NCI-H446 treated with DMSO at 0.1 percent for 48 hours (cell line): ENCODE results near the gene CYLD.

ENCODE experiments used
- DNase-seq: peaks from one replicate; lab custom pipeline; 2025; lab: John Stamatoyannopoulos, UW

The CYLD gene

DNA sequence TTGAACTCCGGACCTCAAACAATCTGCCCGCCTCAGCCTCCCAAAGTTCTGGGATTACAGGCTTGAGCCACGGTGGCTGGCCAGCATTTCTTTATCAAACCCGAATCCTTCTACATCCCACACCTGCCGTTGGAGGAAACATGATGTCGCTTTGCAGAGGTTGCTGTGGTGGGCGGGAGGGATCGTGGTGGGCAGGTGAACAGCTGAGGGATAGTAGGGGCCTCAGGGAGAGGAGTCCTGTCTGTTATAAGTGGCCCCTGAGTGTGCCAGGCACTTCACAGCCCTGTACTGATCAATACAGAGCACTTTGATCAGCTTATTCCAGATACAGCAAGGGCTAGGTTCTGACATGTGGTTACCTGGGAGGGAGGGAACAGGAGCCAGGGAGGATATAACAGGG, 76.5 kb downstream of the CYLD start:
- no peak for DNase-seq

DNA sequence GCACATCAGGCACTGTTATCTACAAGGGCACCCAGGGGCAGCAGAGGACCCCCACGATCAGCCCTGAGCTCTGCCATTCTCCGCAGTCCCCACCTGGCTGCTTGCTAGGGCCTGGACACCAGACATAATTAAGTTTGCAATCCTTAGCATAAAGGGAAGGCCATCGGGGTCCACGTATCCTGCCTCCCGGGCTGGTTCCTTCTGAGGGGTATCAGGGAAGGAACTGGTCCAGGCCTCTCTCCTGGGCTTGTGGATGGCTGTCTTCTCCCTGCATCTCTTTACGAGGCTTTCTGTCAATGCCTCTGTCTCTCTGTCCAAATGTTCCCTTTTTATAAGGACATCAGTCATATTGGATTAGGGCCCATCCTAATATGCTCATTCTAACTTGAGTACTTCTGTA, 77.8 kb downstream of the CYLD start:
- no peak for DNase-seq

DNA sequence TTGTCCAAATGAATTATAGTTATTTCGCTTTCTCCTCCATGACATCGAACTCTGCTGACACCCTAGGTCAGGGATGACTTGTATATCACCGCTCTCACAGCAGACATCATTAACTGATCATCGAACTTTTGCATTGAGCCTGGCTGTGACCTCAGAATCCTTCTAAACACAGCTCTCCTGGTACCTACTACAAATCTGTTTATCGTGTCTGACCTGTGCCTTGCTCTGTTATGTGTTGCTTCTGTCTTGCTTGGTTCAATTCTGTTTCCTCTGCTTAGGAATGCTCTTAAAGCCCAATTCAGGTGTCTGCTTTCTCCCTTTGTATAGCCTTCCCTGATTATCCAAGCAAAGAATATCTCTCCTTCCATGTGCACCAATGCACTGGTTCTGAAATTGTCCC, 78.3 kb downstream of the CYLD start:
- no peak for DNase-seq

DNA sequence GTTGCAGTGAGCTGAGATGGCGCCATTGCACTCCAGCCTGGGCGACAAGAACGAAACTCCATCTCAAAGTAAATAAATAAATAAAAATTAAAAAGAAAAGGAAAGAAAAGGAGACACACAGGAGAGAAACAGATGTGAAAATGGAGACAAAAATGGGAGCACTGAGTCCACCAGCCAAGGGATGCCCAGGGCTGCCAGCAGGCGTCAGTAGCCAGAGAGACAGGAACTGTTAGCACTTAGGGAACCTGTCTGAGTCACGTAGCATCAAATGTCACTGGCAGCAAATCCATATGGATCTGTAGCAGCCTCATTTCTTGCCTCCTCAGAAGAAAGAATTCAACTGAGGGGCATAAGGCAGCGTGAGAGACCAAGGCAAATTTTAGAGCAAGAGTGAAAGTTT, 79.7 kb downstream of the CYLD start:
- DNase-seq = no peak

DNA sequence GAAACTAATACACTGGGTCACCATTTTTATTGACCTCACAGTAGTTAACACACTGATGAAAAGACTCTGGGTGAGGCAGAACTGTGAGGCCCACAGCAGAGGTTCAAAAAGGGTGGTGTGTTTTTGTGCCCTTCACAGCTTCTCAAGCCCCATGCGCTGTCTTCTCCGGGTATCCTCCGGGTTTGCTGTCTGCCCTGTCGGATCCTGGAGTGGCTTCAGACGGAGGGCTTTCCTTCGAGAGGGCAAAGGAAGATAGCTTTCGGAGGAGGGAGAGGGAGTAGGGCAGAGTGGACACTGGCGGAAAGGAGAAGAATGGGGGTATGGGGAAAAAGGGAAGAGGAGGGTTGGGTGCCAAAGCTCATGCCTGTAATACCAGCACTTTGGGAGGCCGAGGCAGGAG, 80.8 kb downstream of the CYLD start:
- DNase-seq = no peak

DNA sequence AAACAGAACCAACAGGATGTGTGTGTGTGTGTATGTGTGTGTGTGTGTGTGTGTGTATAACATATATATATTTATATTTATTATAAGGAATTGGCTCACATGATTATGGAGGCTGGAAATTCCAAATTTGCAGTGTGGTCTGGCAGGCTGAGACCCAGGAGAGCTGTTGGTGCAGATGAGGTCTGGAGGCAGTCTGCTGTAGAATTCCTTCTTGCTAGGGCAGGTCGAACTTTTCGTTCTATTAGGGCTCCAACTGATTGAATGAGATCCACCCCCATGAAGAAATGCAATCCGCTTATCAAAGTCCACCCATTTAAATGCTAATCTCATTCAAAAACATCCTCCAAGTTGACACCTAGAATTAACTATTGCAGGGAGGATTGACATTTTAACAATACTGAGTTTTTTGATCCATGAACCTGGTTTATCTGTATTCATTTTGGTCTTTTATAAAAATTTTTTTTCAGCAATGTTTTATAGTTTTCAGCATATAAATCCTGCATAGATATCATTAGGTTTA, 85.0 kb downstream of the CYLD start:
- no peak for DNase-seq

DNA sequence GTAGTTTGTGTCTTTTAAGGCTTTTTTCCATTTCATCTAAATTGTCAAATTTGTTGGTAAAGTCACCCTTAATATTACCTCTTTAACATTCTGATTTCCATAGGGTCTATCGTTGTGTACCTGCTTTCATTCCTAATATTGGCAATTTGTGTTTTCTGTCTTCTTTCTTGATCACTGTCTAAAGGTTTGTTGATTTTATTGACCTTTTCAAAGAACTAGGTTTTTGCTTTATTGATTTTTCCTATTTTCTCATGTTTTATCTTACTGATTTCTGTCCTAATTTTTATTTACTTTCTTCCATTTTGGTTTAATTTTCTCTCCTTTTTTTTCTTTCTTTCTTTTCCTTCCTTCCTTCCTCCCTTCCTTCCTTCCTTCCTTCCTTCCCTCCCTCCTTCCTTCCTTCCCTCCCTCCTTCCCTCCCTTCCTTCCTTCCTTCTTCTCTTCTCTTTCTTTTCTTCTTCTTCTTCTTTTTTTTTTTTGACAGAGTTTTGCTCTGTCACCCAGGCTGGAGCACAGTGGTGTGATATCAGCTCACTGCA, 86.3 kb downstream of the CYLD start:
- DNase-seq = no peak

DNA sequence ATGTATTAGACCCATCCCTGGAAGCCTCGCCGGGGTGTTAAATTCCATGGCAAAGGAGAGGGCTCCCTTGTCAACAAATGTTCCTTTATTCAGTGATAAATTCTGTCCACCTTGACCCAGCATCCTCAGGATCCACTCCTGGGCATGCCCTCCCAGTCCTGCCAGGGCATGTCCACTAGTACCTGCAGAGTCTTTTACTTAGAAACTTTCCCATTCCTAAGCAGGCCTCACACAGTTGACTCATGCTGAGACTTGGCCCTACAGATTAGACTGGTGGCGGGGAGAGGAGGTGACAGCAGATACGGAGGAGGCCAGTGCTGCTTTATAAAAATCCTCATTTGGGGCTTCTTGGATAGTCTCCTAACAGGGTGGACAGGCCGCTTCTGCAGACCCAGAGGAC, 88.8 kb downstream of the CYLD start:
- no peak for DNase-seq

DNA sequence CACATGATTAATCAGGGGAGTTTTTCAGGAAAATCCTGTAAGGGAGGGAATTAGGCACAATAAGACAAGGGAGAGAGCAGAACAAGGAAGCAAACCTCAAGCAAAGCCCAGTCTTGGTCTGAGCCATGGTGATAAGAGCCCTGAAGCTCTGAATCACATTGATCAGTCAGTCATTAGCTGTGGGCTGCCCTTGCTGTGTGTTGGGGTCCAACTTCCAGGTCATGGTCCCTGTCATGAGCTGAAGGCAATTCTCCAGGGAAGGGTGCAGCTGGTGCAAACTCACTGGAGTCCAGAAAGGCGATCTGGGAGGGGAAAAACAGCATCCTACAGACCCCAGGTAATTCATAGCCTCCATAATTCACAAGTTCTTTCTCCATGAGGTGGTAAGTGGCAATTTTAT, 89.9 kb downstream of the CYLD start:
- DNase-seq = no peak

DNA sequence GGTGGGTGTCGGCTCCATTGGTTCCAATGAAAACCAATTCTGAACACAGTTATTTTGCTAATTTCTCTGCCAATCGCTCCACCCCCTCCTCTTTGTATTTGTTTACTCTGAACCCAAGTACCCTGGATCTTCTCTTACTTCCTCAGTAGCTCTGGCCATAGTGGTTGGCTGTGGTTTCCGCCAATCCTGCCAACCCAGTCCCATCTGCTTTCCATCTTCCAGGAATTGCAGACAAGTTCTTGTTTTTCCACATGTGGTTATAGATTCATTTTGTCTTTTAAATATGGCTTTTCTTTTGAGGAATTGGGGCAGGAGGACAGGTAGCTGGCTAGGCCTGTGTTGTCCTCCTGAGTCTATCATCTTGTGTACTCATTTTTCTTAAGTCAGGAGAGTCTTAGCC, 92.0 kb downstream of the CYLD start:
- DNase-seq = no peak

DNA sequence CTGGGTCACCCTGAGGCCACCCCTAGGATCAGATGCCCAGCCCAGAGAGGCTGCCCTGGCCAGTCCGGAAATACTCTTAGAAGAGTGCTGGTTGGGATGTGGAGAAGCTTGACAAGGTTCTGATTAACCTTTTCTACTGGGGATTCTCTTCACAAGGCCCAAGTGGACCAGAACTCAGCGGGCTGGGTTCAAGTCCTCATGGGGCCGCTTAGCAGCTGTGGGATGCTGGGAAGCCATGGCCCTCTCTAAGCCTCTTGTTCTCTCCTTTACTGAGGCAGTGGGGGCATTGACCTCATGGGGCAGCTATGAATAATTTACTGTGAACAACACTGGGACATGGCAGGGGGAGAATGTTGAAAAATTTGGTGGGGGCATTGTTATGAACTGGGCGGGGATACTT, 92.8 kb downstream of the CYLD start:
- DNase-seq = no peak

DNA sequence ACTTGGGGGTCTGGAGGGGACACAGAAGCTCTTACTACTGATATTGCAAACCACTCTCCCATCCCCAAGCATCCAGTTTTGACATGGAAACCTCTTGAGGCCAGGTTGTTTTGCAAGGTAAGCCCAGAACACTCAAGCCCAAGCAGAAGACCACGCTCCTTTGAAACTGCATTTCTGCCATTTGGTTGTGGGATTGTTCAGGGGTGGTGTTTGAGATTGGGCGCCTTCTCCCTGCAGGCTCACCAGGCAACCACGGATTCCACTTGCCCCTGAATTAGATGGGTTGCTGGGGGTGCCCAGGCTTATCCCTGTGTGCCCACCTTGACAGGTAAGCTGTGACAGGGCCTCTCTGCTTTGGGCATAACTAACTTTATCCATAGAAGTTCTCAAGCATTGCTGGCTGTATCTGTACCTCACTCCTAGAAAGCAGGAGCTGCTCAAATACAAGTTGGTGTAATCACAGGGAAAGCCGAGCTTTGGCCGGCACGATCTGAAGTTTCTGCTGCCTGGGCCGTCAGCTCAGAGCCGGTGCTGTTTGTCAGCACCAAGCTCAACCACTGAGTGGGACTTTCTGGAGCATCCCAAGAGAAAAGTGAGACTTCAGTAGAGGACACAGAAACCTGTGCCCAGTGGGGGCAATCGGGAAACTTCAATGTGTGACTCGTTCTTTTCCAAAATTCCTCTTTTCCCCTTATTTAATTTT, 93.6 kb downstream of the CYLD start:
- no peak for DNase-seq

DNA sequence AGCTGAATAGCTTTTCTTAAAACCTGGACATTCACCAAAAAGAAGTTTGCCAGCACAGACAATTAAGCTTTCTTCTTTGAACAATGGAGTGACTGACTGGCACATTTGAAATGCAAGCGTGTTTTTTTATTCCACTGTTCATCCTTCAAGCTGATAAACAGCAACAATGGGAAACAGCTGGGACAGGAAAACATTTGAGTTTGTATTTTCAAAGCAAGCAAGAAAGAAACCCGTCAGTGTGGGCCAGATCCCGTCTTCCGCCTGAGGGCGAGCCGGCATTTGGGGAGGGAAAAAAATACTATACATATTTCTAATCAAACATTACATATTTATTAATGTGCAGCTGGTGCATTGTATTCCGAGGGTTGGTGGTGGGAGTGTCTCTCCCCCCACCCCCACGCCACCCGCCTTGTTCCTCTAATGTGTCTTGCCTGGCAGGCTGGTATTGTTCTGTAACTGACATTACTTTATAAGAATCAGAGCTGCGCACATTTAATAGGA, 94.3 kb downstream of the CYLD start:
- DNase-seq = no peak

DNA sequence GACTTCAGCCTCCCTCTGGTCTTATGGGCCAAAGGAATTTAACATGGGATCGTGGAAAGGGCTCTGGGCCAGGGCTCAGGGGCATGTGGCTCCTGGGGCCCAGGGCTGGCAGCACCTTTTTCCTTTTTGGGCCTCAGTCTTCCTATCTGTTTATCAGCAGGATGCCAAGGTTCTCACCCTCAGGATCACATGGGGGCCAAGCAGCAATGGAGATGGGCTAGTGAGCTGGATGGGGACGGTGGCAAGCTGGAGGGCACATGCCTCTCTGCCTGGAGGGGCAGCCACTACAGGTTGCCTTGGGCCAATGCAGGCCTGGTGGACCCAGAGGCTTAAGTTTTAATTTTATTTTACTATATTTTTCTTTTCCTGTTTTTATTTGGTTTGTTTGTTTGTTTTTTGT, 95.4 kb downstream of the CYLD start:
- no peak for DNase-seq

DNA sequence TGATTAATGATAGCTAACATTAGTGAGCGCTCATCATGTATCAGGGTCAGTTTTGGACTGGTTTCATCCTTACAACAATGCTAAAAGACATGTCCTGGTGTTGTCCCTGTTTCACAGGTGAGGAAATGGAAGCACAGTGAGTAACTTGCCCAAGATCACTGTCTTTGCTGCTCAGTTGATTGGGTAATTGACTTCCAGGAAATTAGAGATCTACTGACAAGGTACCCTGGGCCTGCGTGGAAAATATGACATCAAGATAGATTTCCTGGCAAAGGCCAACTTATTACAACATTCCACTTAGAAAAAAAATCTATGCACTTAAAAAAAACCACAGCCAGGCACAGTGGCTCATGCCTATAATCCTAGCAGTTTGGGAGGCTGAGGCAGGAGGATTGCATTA, 96.3 kb downstream of the CYLD start:
- no peak for DNase-seq

DNA sequence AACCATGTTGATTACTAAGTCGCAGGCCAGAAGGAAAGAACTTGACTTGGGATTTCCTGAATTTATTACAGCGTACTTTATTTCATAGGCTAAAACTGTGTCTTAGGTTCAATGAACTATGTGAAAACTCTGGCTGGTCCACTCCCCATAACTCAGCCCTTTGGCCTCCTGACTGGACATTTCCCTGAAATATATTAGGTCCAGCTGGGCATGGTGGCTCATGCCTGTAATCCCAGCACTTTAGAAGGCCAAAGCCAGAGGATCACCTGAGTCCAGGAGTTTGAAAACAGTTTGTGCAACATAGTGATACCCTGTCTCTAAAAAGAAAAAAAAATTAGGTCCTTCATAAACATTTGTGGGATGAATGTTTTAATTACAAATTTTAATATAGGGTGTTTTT, 97.0 kb downstream of the CYLD start:
- DNase-seq = no peak

DNA sequence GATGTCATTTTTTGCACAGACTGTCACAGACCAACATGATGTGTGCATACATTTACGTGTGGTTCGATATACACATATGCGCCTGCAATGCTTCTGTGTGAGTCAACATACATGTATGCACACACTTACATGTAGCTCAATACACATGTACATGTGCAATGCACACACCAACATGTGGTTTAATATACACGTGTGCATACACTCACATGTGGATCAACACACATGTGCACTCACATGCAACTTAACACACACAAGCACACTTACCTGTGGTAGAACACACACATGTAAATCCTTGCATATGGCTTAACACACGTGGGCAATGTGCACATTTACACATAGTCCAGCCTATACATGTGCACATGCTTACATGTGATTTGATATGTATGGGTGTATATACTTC, 97.5 kb downstream of the CYLD start:
- no peak for DNase-seq

DNA sequence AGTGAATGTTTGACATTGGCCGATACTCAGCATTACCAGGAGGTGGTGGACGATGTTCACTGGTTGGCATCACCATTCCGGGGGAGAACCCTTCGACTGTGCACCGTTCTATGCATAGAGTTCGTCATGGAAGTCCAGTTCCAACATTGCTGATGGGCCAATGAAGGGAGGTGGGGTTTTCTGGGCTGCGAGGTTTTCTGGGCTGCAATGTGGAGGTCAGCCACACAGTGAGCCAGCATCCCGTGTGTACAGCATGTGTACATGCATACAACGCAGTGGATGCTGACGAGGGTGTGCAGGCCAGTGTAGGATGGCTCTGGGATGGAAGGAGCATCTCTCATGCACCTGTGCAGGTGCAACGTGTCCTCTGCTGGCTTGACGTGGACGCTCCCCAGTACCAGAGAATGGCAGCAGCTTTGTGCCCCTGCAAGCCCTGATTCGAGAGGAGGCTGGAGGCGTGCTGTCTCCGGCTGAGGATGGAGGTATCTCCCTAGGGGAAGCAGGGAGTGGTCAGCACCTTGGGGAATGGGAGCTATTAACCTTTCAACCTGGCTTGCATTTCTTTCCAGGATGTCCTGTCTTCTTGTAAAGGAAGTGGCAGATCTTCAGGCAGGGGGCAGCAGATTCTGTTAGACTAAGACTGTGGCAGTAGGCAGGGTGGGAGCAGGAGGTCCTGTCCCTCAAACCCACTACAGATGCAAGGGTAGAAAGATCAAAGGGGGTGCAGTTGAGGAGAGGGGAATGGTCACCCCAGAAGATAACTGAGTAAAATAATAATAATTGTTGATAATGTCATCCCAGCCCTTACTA, 98.2 kb downstream of the CYLD start:
- DNase-seq = no peak

DNA sequence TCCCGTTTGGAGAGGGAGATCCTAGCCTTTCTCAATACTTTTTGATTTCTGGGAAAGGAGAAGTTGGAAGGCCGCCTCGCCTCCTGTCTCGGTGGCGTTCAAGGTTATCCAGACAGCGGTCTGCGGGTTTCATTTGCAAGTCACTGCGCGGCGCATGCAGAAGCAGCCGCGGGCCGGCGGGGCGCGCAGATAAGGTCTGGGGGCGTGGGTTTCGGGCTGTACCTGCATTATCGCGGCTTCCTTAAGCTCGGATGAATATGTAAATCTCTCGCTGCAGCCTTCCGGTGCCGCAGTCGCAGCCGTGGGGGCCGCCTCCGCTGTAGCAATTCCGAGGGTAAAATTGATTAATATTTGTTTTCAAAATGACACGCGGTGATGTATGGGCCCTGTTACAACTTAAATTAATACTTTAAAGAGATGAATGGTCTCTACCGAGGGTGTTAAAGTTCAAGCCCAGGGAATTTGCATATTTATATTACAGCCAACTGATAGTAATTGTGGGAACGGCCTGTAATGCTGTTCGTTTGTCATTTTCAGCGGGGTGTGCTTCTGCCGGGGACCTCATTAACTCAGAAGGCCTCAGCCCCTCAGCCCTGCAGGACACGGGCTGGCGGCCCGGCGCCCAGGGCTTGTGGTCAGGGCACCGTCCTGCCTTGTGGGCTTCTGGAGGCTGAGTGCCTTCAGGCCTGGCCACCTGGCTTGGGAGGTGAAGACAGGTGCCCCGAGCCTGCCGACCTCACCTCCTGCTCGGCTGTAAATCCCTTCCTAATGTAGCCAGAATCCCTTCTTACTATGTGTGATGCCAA, 99.4 kb downstream of the CYLD start:
- no peak for DNase-seq

DNA sequence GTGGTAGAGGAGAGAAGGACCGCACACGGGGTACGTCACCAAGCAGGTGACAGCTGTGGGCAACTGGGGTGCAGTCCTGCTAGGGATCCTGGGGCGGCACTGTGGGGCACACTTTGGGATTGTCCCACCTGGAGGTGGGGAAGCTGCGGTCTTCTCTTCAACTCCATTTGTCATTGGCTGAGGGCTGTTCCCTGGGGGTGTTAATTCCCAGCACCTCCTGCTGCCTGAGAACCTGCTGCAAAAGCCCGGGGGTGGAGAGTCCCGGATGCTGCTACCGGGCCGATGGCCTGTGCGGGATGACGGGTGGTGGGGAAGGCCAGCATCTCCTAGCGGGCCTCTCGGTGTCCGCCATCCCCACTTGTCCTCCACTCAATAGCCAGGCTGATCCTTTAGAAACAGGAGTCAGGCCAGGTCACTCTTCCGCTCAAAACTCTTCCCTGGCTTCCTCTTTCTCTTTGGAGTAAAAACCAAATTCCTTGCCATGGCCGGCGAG, 100.2 kb downstream of the CYLD start:
- no peak for DNase-seq

DNA sequence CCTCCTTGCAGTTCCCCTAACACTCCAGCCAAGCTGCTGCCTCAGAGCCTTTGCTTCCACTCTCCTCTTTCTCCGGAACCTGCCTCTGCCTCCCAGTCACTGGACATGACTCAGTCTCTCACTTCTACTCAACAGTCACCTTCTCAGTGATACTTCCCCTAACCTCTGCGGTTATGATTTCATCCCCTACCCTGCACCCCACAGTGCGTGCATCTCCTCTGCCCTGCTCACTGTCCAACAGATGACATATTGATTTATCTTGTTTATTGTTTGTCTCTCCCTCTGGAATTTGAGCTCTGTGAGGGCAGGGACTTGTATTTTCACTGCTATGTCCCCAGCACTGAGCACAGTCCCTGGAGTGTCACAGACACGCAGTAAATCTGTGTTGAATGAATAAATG, 100.7 kb downstream of the CYLD start:
- no peak for DNase-seq

DNA sequence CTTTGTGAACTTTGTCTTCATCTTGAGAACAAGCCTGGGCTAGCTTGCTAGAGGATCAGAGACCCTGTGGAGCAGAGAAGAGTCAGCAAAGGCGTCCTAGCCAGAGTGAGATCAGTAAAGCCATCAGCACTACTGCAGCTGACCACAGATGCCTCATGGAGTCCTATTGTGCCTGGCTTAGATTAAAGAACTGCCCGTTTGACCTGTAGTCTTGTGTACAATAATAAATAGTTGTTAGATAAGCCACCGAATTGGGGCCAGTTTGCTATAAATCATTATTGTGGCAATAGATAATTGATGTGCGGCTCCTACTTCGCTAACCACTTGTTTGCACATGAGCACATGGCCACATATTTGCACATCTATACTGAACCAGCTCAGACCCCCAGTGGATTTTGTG, 103.0 kb downstream of the CYLD start:
- no peak for DNase-seq
